GM12878 (cell line): ENCODE data around the gene XRCC4. TPM values are rescaled to one million over a fixed set of nuclear protein-coding genes. Genes with fewer than 3 reads are reported as not detected.
A peak's percentile ranks its signal among the peaks of the same experiment; 100 is the strongest.

Experiments used
- ATAC-seq: fragments of 200-7000 bp; cut with Tn5 transposase; 3 replicates; pipeline ENCODE4 v1.9.1; 2020; ENCODE audit warnings: mild to moderate bottlenecking, moderate library complexity
- BruUV-seq: library from RNA; stranded (reverse); fragments of 400-500 nt; replicated peaks from 2 replicates; lab custom pipeline; 2021; lab: Mats Ljungman, UMichigan
- CTCF ChIA-PET: fragments of 300-600 bp; sonication (Branson Sonifier 250); formaldehyde crosslinking; extraction: SDS; loops from one replicate; lab custom pipeline; 2021; ENCODE audit warnings: inconsistent platforms; lab: Yijun Ruan, JAX
- POLR2A ChIA-PET: fragments of 350-600 bp; formaldehyde crosslinking; extraction: SDS; loops from one replicate; lab custom pipeline; 2021; ENCODE audit warnings: inconsistent platforms; lab: Charles Lee
- RAD21 ChIA-PET: fragments of 300-600 bp; sonication (Branson Sonifier 250); formaldehyde crosslinking; loops from one replicate; lab custom pipeline; 2023; ENCODE audit warnings: antibody characterized with exemption; ENCODE audit not compliant: unreplicated experiment; lab: Charles Lee
- SMC1A ChIA-PET: fragments of 300-600 bp; sonication (Branson Sonifier 250); formaldehyde crosslinking; loops from one replicate; lab custom pipeline; 2023; ENCODE audit not compliant: unreplicated experiment, uncharacterized antibody; lab: Charles Lee
- DNase-seq: peaks from one replicate; pipeline ENCODE4 v3.0.0-alpha.2; 2011; ENCODE audit warnings: low read depth, low spot score
- FAIRE-seq: peaks from 3 replicates; lab custom pipeline; 2011; peaks lifted over from hg19 to GRCh38; lab: Jason Lieb, UNC
- H2AFZ ChIP-seq: 2 replicates; pipeline ENCODE4 v1.6.0; 2011; ENCODE audit warnings: low read depth, low read length, control low read depth; ENCODE audit not compliant: control insufficient read depth
- H3K27ac ChIP-seq: 2 replicates; pipeline ENCODE4 v1.5.1; 2011; ENCODE audit warnings: control low read depth; ENCODE audit not compliant: control insufficient read depth, insufficient read depth
- H3K27me3 ChIP-seq, 2 experiments: replicated peaks in 1 of 2; 2 replicates each; pipeline versions ENCODE4 v1.6.0 to v1.6.1; 2011; ENCODE audit warnings: low read length in 1 of 2; ENCODE audit not compliant: control insufficient read depth in 2 of 2, insufficient read depth in 2 of 2
- H3K36me3 ChIP-seq, 2 experiments: 2 replicates each; pipeline ENCODE4 v1.5.1; 2011; ENCODE audit warnings: low read length in 1 of 2; ENCODE audit not compliant: control insufficient read depth in 2 of 2, insufficient read depth in 2 of 2
- H3K4me1 ChIP-seq: 2 replicates; pipeline ENCODE4 v1.6.1; 2011; ENCODE audit warnings: mild to moderate bottlenecking, low read length, moderate library complexity, mixed read lengths; ENCODE audit not compliant: control insufficient read depth, insufficient read depth
- H3K4me2 ChIP-seq: 2 replicates; pipeline ENCODE4 v1.6.0; 2011; ENCODE audit warnings: control low read depth; ENCODE audit not compliant: control insufficient read depth, insufficient read depth
- H3K4me3 ChIP-seq: fragments of 200-600 bp; sonication (generic); 2 replicates; pipeline ENCODE4 v1.5.1; 2016
- H3K79me2 ChIP-seq: 2 replicates; pipeline ENCODE4 v1.6.0; 2011; ENCODE audit warnings: low read length; ENCODE audit not compliant: control insufficient read depth, insufficient read depth
- H3K9ac ChIP-seq: 2 replicates; pipeline ENCODE4 v1.8.0; 2011; ENCODE audit warnings: low read length, control low read depth, mixed read lengths; ENCODE audit not compliant: control insufficient read depth, insufficient read depth
- H3K9me3 ChIP-seq: replicated peaks from 3 replicates; pipeline ENCODE4 v1.5.1; 2011; ENCODE audit warnings: mild to moderate bottlenecking, low read length; ENCODE audit not compliant: control insufficient read depth, insufficient read depth
- H4K20me1 ChIP-seq: 2 replicates; pipeline ENCODE4 v1.6.0; 2011; ENCODE audit not compliant: control insufficient read depth, insufficient read depth
- DPF2 ChIP-seq: fragments of 450-650 bp; IDR thresholded peaks from 2 replicates; pipeline ENCODE4 v1.6.1; 2017; ENCODE audit warnings: mild to moderate bottlenecking
- HDAC6 ChIP-seq: fragments of 200-600 bp; sonication (generic); IDR thresholded peaks from one replicate; pipeline ENCODE4 v1.8.0; 2017; ENCODE audit warnings: antibody characterized with exemption; ENCODE audit not compliant: unreplicated experiment
- MEF2A ChIP-seq: IDR thresholded peaks from 2 replicates; pipeline ENCODE4 v1.6.1; 2011; ENCODE audit warnings: low read depth, mild to moderate bottlenecking, low read length, moderate library complexity; ENCODE audit not compliant: insufficient read depth
- MTA2 ChIP-seq: fragments of 450-650 bp; IDR thresholded peaks from 2 replicates; pipeline ENCODE4 v1.6.1; 2016; ENCODE audit warnings: low read depth, mild to moderate bottlenecking, moderate library complexity
- NFIC ChIP-seq: IDR thresholded peaks from 2 replicates; pipeline ENCODE4 v1.6.1; 2012; ENCODE audit warnings: low read depth, mild to moderate bottlenecking, inconsistent platforms, low read length, moderate library complexity
- NRF1 ChIP-seq: conservative IDR thresholded peaks from 2 replicates; pipeline ENCODE4 v1.6.1; 2011; ENCODE audit warnings: mild to moderate bottlenecking, low read depth, low read length, improper control_type of control experiment
- WGBS: methylation state at CpG from one replicate; pipeline ENCODE4 v1.1.6; 2016; ENCODE audit warnings: low lambda C conversion rate; ENCODE audit not compliant: insufficient replicate concordance, insufficient coverage; ENCODE audit errors: missing lambda C conversion rate; 5-methylcytosine and 5-hydroxymethylcytosine counted together
- in situ Hi-C: fragments of 300-500 bp; cut with MboI; formaldehyde crosslinking; loops from 9 replicates; pipeline ENCODE4 v1.14.3; 2018; ENCODE audit warnings: mixed read lengths
- intact Hi-C: fragments of 100-400 bp; cut with micrococcal nuclease; formaldehyde crosslinking; loops from one replicate; pipeline ENCODE4 v1.14.2; 2022; ENCODE audit not compliant: unreplicated experiment
- polyA plus RNA-seq, 11 experiments: library from polyadenylated mRNA; depleted of rRNA in 4 of 11; unstranded in 6 of 11; stranded (reverse) in 5 of 11; fragments of >200 nt; fragmentation: Nextera tagmentation in 4 of 11; fragmentation: Illumina TruSeq in 1 of 11; extraction: Ambion mirVana in 4 of 11; extraction: Trizol in 1 of 11; gene quantifications; 1 replicate in 1 of 11; 2 replicates in 10 of 11; pipeline versions ENCODE4 v1.2.1 to v1.2.3, GENCODE V29; 2011 to 2016; ENCODE audit warnings: inconsistent platforms in 2 of 11, missing spikeins in 2 of 11, low read depth in 1 of 11
- total RNA-seq, 4 experiments: library from RNA; depleted of rRNA in 3 of 4; stranded (reverse); fragments of >200 nt in 3 of 4; fragmentation: Illumina TruSeq in 1 of 4; extraction: Trizol in 1 of 4; gene quantifications; 2 replicates each; pipeline versions ENCODE4 v1.2.1 to v1.2.3, GENCODE V29; 2013 to 2021
- TF ChIP-seq, protein P1 (sequence below): fragments of 450-650 bp; conservative IDR thresholded peaks from 2 replicates; pipeline ENCODE4 v1.6.1; 2017; ENCODE audit warnings: mild to moderate bottlenecking, moderate library complexity
- TF ChIP-seq, protein P2 (sequence below): fragments of 450-650 bp; IDR thresholded peaks from 2 replicates; pipeline ENCODE4 v1.6.1; 2017; ENCODE audit warnings: mild to moderate bottlenecking, low read depth, inconsistent platforms; ENCODE audit not compliant: poor library complexity, severe bottlenecking
- TF ChIP-seq, protein P3 (sequence below): IDR thresholded peaks from 2 replicates; pipeline ENCODE4 v1.6.1; 2012; ENCODE audit warnings: low read depth, low read length, improper control_type of control experiment

Gene XRCC4
- total and polyA plus RNA-seq, 10 of the 15 experiments (the other 5 are each of a cell fraction or from before 2014, with no cell fraction given) = 12.1 to 53.6 (median 25.8) TPM

DNA sequence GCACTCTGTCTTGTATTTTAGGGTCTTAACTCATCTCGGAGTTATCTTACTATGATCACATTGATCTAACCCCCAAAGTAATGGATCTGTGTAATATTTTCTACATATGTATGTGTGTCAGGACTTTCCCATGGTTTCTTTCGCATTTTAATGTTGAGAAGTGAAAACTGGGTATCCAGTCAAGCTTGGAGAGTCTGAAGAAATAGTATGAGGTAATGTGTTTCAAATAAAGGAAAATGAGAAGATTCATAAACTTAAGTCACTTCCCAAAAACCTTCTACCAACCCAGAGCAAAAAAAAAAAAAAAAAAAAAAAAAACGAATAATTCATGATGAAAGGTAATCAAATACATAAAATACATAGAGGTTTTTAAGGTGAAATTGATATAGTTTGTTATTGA lies 206.4 kb downstream of the XRCC4 start:
- in situ Hi-C loops = no loop called here
- DNase-seq = no peak
- no peak for ATAC-seq
- Histone ChIP-seq H3K9ac (no peak overlapping the region), H3K4me1 (no peaks in the 10 kb centered on the region), H4K20me1 (no peaks in the 10 kb centered on the region), H3K36me3 (no peaks in the 10 kb centered on the region), H3K9me3 (no peaks in the 10 kb centered on the region), H3K4me2 (no peak overlapping the region)
- ChIA-PET SMC1A (no interaction called here), POLR2A (no interaction called here), RAD21 (no interaction called here)
- no peak for FAIRE-seq
- 69% methylated on average over 3 of the region's 3 CpGs for WGBS
- intact Hi-C loops = no loop called here
- peak; percentile 29; the same call in 1 of the 2 replicates for TF ChIP-seq NFIC
- TF ChIP-seq, protein P1, sequence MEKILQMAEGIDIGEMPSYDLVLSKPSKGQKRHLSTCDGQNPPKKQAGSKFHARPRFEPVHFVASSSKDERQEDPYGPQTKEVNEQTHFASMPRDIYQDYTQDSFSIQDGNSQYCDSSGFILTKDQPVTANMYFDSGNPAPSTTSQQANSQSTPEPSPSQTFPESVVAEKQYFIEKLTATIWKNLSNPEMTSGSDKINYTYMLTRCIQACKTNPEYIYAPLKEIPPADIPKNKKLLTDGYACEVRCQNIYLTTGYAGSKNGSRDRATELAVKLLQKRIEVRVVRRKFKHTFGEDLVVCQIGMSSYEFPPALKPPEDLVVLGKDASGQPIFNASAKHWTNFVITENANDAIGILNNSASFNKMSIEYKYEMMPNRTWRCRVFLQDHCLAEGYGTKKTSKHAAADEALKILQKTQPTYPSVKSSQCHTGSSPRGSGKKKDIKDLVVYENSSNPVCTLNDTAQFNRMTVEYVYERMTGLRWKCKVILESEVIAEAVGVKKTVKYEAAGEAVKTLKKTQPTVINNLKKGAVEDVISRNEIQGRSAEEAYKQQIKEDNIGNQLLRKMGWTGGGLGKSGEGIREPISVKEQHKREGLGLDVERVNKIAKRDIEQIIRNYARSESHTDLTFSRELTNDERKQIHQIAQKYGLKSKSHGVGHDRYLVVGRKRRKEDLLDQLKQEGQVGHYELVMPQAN = no peak
- TF ChIP-seq, all 136 proteins: peak for 1
- no peak overlapping the region for H2AFZ ChIP-seq
- H3K4me3 ChIP-seq = no peak overlapping the region
- CTCF ChIA-PET = no interaction called here
- no peak overlapping the region for H3K27ac ChIP-seq
- no peaks in the 10 kb centered on the region for H3K27me3 ChIP-seq
- H3K79me2 ChIP-seq = no peaks in the 10 kb centered on the region
- BruUV-seq = no TSS peak

DNA sequence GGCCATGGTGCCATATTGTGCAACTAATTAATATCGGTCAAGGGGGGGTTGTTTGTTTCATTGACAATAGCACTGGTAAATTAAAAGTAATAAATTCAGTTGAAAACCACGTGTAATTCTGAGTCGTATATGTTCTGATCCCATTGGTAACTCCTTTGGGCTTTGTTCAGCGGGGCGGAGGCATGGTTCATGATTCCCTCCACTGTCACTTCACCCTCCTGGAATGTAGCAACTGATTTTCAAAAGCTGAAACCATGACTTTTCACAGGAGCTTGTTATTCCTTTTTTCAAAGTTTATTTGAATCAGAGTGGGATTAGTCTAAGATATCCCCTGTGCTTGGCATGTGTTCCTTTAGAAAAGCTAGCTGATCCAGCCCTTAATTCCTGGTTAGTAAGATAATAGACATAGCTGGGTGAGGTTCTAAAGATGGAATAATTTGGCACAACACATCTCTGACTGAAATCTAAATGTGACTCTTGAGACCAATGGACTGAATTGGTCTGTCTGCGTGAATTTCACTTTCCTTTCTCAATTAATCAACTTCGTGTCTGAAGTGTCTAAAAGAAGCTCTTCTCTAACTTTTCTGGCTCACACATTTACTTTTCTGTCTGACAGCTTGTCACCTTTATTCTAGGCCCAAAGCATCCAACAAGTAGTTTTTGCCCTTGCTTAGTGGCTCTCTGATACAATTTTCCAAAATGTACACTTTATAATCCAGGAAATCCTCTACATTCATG lies 208.5 kb downstream of the XRCC4 start:
- Histone ChIP-seq H3K79me2 (no peaks in the 10 kb centered on the region), H3K4me3 (no peak overlapping the region), H3K4me1 (no peaks in the 10 kb centered on the region), H3K9ac (no peak overlapping the region), H3K36me3 (no peaks in the 10 kb centered on the region), H3K9me3 (peaks cover 4% of the 10 kb centered on the region; the same call in 2 of the 3 replicates), H3K27ac (no peak overlapping the region), H3K4me2 (peak overlapping the region; percentile 26; the same call in 1 of the 2 replicates), H2AFZ (peak overlapping the region; percentile 8; the same call in 1 of the 2 replicates), H3K27me3 (no peaks in the 10 kb centered on the region), H4K20me1 (no peaks in the 10 kb centered on the region)
- RAD21 ChIA-PET = interaction anchor here (1.2 to 1.3 kb wide), 2 partner anchors 8 to 72 kb away, joined by 3 read pairs; no protein-coding TSS in a partner anchor
- FAIRE-seq (peak; percentile 71), DNase-seq (no peak), ATAC-seq (peak; percentile 82)
- intact Hi-C loops = no loop called here
- no TSS peak for BruUV-seq
- CTCF ChIA-PET = interaction anchor here (0.6 to 1.3 kb wide), 4 partner anchors 10 to 401 kb away, joined by 3 to 4 read pairs (median 4); no protein-coding TSS in a partner anchor
- WGBS = 82% methylated on average over 7 of the region's 7 CpGs
- POLR2A ChIA-PET = interaction anchor here (0.5 to 1.5 kb wide), 4 partner anchors 14 to 368 kb away, joined by 3 to 6 read pairs (median 4); no protein-coding TSS in a partner anchor
- SMC1A ChIA-PET = interaction anchor here (0.7 to 1.3 kb wide), 6 partner anchors 9 to 227 kb away, joined by 3 to 4 read pairs (median 3); no protein-coding TSS in a partner anchor
- in situ Hi-C loops = no loop called here
- TF ChIP-seq MEF2A = no peak
- TF ChIP-seq, protein P2, sequence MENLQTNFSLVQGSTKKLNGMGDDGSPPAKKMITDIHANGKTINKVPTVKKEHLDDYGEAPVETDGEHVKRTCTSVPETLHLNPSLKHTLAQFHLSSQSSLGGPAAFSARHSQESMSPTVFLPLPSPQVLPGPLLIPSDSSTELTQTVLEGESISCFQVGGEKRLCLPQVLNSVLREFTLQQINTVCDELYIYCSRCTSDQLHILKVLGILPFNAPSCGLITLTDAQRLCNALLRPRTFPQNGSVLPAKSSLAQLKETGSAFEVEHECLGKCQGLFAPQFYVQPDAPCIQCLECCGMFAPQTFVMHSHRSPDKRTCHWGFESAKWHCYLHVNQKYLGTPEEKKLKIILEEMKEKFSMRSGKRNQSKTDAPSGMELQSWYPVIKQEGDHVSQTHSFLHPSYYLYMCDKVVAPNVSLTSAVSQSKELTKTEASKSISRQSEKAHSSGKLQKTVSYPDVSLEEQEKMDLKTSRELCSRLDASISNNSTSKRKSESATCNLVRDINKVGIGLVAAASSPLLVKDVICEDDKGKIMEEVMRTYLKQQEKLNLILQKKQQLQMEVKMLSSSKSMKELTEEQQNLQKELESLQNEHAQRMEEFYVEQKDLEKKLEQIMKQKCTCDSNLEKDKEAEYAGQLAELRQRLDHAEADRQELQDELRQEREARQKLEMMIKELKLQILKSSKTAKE = peak; percentile 77
- no peak for TF ChIP-seq NRF1
- TF ChIP-seq HDAC6 = no peak
- TF ChIP-seq DPF2 = 0 out of 2 replicates have a peak, but pooled peaks have one; percentile 24
- TF ChIP-seq, protein P3, sequence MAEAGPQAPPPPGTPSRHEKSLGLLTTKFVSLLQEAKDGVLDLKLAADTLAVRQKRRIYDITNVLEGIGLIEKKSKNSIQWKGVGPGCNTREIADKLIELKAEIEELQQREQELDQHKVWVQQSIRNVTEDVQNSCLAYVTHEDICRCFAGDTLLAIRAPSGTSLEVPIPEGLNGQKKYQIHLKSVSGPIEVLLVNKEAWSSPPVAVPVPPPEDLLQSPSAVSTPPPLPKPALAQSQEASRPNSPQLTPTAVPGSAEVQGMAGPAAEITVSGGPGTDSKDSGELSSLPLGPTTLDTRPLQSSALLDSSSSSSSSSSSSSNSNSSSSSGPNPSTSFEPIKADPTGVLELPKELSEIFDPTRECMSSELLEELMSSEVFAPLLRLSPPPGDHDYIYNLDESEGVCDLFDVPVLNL = no peak
- peak; percentile 38; the same call in 1 of the 2 replicates for TF ChIP-seq MTA2
